HG03457 (cell line): Measurements from ENCODE around the gene C1orf226.

ENCODE experiments used
- ATAC-seq: cut with Tn5 transposase; IDR thresholded peaks from one replicate; pipeline ENCODE4 v1.9.1; 2021; ENCODE audit warnings: moderate number of reproducible peaks; ENCODE audit not compliant: unreplicated experiment

The C1orf226 gene

GRCh38 chr1:162365284-162366020 lies 16.1 kb upstream of the C1orf226 start:
- ATAC-seq: no peak

- ATAC-seq: no peak
Measured at GRCh38 chr1:162366149-162366548, 15.4 kb upstream of the C1orf226 start.

DNA sequence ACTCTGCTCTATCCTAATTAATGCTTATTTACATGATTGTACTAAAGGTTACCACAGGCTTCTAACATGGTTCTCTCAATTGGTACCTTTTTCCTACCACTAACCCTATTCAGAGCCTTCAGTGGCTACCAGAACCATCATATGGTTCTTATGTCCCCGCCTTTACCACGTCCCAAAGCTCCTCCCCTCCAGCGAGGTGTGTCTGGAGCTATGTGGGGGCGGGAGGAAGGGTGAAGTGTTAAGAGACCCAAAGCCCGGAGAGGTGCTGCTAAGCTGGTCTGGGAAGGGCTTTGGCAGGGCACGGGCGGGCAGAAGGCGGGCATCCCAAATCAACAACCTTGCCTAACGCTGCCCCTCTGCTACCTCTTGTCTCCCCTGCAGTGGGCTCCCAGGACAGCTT lies 14.9 kb upstream of the C1orf226 start:
- no peak for ATAC-seq

- ATAC-seq: no peak
Measured at GRCh38 chr1:162367073-162367472, 14.5 kb upstream of the C1orf226 start.

DNA sequence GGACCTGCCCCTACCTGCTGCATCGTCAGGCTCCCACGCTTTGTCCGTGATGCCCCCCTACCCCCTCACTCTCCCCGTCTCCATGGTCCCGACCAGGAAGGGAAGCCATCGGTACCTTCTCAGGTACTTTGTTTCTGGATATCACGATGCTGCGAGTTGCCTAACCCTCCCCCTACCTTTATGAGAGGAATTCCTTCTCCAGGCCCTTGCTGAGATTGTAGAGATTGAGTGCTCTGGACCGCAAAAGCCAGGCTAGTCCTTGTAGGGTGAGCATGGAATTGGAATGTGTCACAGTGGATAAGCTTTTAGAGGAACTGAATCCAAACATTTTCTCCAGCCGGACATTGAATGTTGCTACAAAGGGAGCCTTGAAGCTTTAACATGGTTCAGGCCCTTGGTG lies 13.8 kb upstream of the C1orf226 start:
- no peak for ATAC-seq

- no peak for ATAC-seq
Measured at GRCh38 chr1:162368451-162368850, 13.1 kb upstream of the C1orf226 start.

GRCh38 chr1:162369571-162369970 lies 12.0 kb upstream of the C1orf226 start:
- ATAC-seq: no peak

DNA sequence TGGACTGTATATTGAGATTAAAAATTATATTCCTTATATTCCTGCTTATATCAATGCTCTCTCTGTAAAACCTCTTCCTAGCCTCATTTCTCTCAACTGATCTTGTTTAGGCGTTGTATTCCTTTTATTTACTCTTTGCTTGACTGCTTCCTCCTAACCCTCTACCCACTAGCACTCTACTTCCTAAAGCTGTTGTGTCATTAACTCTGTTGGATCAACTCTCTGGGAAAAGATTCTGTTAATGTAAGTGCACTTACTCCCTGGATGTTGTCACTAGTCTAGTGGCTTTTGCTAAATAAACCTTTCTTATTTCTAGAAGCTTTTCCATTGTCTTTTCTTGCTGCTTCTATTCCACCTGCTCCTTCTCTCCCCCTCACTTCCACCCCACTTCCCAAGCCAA lies 11.4 kb upstream of the C1orf226 start:
- no peak for ATAC-seq

DNA sequence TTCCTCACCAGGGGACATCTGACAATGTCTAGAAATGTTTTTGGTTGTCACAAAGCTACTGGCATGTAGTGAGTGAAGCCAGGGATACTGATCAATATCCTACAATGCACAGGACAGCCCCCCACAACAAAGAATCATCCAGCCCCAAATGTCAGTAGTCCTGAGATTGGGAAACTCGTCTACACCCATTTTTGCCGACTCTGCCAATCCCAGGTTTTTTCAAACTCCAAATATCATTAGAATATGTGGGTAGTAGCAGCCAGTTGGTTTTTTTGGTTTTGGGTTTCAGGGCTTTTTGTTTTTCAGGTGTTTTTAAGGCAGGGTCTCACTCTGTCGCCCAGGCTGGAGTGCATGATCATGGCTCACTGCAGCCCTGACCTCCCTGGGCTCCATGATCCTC lies 10.8 kb upstream of the C1orf226 start:
- no peak for ATAC-seq

DNA sequence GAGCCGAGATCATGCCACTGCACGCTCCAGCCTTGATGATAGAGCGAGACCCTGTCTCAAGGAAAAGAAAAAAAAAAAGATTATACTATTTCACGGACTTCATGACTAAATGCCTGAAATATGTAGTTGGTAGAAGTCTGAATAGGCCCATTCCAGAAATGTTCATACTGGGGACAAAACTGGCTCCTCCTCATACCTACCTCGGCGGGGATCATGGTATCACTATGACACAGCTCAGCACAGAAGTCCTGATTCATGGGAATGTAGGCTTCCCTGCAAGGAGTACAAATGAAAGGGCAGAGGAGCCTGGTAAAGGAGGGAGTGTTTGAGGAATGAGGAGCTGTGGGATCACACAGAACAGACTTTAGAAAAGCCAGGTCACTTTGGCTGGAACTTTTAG lies 9.9 kb upstream of the C1orf226 start:
- ATAC-seq: no peak

- no peak for ATAC-seq
Measured at GRCh38 chr1:162372159-162373071, 9.1 kb upstream of the C1orf226 start.

GRCh38 chr1:162373072-162373427 lies 8.5 kb upstream of the C1orf226 start:
- no peak for ATAC-seq

DNA sequence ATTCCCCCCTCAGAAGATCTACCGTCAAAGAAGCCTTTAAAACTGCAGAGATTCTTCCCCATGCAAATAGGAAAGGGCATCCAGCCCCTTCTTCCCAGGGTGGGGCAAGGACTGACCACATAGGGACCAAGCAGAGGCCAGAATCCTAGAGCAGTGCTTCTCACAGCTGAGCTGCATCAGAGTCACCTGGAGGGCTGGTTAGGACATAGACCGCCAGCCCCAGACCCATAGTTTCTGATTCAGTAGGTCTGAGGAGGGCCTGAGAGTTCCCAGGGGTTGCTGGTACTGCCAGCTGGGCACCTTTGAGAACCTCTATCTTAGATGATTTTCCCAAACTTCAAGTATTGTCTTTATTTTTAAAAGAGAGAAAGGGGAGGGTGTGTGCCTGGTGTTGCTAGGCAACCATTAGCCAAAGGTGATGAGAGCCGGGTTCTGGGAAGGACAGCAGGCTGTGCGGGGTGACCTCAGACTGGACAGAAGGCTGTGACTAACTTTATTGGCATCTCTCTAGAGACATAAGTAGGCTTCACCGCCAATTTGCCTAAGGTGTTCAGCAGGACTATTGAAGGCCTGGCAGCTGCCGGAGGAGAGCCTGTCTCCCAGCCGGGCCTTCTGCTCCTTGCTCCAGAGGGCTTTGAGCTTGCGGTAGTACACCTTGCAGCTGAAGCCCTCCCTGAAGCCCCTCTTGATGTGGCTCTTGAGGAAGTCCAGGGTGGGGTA lies 7.8 kb upstream of the C1orf226 start:
- no peak for ATAC-seq

DNA sequence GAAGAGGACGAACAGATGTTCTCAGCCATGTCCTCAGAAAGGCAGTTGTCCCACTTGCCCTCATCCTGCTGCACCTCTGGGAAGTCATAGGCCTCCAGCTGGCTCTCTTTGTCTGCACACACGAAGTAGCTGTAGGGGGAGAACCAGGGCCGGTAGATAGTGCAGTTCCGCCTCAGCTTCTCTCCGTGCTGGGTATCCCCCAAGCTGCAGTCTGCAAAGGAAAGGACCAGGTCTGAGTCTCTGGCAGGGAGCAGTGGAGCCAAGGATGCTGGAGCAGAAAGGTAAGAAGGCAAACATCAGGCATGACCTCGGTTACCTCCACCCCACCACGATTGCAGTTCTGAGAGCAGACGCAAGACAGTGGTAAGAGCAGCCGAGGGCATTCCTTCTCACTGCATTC lies 7.1 kb upstream of the C1orf226 start:
- ATAC-seq: no peak

DNA sequence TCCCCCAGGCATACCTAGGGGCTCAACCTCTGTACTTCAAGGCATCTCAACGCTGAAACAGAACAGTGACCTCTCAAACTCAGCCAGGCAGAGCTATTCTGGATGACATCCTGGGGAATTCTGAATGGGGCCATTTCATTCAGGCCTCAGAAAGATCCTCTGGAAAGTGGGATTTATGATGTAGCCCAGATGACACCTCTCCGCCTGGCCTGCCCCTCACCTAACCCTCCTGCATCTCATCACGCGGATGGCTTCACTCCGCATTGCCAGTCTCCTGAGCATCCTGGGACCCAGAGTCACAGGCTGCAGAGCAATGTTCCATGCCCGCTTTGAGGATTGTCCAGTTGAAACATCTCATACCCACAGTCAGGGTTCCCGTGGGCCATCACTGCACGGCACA lies 6.1 kb upstream of the C1orf226 start:
- ATAC-seq: no peak

DNA sequence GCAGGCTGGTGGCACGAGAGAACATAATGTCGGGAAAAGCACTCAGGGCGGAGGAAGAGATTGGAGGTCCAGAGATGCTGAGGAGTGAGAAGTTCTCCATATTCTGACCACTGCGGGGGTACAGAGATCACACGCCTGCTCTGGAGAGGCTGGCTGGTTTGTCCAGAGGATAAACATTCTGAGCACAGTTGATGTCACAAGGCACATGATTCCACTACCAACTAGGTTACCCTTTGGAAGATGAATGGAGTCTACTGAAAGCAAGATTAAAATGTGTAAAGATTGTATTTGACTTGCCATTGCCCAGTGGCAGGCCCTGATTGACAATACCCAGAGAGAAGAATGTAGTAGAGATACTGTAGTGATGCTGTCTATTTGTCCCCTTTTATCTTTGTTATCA lies 4.8 kb upstream of the C1orf226 start, which contains the start of gene SPATA46:
SPATA46 (minus strand) TSS at position 164 of the 400 bp plus-strand sequence; CDS start at position 100, 64 bp downstream.
- no peak for ATAC-seq

DNA sequence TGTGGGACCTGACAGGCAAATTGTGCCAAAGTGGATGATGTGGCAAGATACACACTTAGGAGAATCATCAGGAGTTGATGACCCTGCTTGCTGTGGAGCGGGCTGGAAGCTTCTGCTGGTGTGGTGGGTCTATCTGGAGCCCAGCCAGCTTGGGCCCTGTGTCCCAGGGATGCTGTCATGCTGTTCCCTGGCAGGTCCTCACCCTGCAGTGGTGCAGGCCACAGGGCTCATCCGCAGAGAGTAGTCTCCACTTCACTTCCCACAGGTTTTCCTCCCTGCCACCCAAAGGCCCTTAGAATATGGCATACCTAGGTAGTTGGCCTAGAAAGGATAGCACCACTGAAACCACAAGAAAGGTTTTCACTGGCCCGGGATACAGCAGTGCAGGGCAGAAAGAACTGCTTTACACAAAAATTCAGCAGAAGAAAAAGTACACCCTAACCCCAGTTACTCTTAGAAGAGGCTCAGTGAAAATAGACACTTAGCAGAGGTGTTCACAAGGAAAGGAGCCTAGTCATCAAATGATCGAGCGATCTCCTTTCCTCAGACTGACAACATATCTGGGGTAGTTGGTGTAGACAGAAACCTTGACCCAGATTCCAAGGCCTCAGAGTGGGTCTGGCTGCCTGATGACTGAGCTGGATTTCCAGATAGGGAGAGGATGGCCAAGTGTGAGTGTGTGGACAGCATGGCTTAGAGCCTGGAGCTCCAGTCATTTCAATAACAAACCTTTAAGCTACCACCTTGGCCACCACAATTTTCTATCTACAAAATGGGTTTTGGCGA lies 1.3 kb upstream of the C1orf226 start:
- ATAC-seq: no peak

DNA sequence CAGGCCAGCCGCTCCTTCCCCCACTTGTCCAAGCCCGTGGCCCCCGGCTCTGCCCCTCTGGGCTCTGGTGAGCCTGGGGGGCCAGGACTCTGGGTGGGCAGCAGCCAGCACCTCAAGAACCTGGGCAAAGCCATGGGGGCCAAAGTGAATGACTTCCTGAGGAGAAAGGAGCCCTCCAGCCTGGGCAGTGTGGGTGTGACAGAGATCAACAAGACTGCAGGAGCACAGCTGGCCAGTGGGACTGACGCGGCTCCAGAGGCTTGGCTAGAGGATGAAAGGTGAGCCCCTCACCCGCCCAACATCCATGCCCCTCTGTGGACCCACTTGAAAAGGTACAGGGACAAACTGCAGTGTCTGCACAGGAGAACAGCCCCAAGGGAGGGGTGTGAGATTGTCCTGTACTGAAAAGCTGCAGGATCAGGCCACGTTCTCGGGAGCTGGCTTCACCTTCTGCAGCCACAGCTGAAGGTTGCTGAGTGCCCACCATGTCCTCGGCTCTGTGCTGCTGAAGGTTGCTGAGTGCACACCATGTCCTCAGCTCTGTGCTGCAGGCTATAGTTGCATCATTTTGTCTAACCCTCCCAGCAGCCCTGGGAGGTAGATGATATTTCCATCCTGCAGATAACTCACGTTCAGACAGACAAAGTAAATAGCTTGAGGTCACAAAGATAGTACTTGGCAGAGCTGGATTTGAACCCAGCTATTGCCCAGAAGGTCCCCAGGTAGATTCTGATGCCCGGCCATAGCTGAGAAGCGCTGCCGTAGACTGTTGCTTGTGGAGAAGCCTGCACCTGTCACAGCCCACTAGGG lies 618 bp downstream of the C1orf226 start:
- no peak for ATAC-seq

GRCh38 chr1:162383091-162383490 lies 1.6 kb downstream of the C1orf226 start:
- no peak for ATAC-seq

DNA sequence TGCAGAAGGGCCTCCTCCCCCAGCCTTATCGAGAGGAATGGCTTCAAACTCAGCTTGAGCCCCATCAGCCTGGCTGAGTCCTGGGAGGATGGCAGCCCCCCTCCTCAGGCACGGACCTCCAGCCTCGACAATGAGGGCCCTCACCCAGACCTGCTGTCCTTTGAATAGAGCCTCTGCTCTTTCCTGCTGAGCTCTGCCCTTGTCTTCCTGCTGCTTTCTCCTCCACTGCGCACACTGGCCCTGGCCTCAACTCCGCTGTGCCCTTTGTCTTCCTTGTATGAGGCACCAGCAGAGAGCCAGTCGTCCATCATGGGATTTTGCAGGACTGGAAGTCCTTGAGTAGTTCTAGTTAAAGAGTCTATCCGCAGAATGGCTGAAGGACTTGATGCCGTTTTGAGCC lies 2.0 kb downstream of the C1orf226 start:
- no peak for ATAC-seq
